ENCODE measurements around the gene AQP4. TPM values are rescaled to one million over a fixed set of nuclear protein-coding genes. Genes with fewer than 3 reads are reported as not detected.

The AQP4 gene, protein sequence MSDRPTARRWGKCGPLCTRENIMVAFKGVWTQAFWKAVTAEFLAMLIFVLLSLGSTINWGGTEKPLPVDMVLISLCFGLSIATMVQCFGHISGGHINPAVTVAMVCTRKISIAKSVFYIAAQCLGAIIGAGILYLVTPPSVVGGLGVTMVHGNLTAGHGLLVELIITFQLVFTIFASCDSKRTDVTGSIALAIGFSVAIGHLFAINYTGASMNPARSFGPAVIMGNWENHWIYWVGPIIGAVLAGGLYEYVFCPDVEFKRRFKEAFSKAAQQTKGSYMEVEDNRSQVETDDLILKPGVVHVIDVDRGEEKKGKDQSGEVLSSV
- polyA plus RNA-seq (2012; ENCODE audit: insufficient read depth, insufficient read length) = not detected

DNA sequence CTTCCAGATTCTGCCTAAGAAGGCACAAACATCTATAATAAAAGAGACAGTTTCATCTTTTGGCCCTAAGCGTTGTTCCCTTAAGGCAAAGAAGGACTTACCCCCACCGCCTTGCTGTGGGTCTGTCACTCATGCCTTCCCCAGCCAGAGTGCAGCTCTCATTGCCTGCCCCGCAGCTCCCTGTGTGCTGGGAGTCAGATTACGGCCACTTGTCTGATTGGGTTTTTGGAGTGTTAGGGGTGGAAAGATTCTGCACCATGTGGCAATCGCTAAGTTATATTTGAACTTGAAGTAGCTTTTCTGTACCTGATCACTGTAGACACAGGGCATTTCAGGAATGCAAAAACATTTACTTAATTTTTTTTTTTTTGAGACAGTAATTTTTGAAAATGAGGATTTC, at the start of gene AQP4:
Gene AQP4 (minus strand): TSS at position 151 of the 400 bp plus-strand sequence. CDS start 18 bp downstream, at position 133.
- DNase-seq (ENCODE audit: low read depth, low spot score) = no peak
- H3K4me3 ChIP-seq (ENCODE audit: low read length) = no peak within 1 kb of the TSS

DNA sequence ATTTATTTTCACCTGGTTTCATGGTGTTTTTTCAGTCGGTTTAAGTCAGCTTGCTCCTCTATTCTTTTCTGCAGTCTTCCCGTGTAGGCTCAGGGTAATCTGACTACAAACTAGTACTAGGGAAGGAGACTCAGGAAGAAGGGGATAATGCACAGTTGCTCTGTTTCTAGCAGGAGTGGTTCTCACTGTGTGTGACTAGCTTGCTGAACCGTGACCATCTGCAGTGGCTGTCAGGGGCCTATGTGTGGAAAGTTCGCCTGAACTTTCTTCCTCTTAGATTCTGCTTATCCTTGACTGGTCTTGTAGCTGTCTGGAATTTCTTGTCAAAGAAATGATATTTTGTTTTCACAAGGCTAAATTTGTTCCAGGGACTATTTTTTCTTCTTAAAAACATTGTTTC, 46.3 kb upstream of the AQP4 start:
- H3K4me3 ChIP-seq (ENCODE audit: low read length) = no peak overlapping the region
- no peak for DNase-seq (ENCODE audit: low read depth, low spot score)

DNA sequence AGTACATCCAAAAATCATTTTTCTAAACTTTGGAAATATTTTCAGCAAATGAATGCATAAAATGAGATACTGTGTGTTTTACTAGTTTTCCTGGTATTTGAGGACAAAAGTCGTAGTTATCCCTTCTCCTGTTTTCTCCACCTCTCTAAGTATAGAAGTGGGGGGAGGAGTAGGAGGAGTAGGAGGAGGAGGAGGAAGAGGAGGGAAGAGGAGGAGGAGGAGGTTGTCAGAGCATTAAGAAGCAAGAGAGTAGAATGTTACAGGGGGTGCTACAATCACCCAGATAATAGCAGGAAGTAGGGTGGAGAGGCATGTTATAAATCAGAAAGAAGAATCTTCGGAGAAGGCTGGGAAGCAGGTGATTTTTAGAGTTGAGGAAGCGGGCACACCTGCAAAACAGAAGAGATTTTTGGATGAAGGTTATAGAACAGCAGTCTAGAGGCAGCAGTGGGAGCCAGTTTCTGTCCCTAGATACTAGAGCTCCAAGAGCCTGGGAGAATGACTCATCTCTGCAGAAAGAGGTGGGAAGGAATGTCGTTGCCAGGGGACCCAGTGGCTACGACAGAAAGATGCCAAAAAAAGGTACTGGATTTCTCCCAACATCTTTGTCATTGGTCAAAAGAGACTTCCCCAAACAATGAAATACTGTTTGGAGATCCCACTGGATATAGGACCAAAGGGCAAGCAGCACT, 44.2 kb upstream of the AQP4 start:
- no peak overlapping the region for H3K4me3 ChIP-seq (ENCODE audit: low read length)
- no peak for DNase-seq (ENCODE audit: low read depth, low spot score)

DNA sequence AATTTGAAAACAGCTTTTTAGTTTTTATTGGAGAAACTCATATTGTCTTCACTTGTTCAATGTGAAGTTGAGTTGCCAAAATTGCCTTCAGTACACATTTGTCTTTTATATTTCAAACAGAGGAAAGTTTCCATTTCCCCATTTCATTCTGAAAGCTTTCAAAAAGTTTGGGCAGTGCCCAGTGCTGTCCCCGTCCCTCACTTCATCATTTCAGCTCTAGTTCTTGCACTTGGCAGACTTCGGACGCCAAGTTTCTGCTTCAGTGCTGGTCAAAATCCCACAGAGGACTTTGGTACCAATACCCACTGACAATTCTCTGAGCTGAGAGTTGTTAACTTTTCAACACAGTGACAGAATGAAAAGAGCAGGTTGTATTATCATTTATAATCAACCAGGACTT, 43.4 kb upstream of the AQP4 start:
- no peak for DNase-seq (ENCODE audit: low read depth, low spot score)
- H3K4me3 ChIP-seq (ENCODE audit: low read length) = no peak overlapping the region

DNA sequence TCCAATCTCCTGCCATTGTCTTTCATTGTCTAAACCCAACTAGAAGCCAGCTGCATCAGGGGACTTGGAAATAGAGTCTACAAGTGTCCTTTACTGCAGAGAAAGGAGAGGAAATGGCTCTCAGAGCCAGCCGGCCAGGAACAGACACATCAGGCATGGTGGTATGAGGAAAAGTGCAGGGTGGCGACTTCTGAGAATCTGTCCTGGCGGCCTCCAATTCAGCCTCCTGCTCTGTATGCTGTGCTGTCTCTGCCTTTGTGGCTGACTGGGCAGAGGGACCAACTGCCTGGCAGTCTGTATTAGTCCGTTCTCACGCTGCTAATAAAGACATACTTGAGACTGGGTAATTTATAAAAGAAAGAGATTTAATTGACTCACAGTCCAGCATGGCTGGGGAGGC, 36.8 kb upstream of the AQP4 start:
- no peak overlapping the region for H3K4me3 ChIP-seq (ENCODE audit: low read length)
- DNase-seq (ENCODE audit: low read depth, low spot score) = no peak

DNA sequence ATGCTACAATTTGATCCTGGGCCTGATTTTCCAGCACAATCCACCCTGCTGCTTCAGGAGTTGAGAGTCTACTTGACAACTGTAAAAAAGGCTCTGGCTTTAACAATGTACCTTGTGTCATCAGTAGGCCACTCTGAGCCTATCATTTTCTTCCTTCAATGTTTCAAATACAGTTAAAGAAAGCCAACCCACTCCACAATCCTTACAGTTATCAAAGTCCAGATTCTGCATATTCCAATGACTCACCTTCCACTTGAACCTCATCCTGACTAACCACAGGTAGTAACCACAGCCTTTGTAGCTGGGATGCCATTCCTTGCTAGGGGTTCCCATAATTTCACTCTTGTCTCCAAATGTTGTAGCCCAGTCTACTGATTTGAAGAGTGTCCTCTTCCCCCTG, 35.5 kb upstream of the AQP4 start:
- H3K4me3 ChIP-seq (ENCODE audit: low read length) = no peak overlapping the region
- no peak for DNase-seq (ENCODE audit: low read depth, low spot score)

DNA sequence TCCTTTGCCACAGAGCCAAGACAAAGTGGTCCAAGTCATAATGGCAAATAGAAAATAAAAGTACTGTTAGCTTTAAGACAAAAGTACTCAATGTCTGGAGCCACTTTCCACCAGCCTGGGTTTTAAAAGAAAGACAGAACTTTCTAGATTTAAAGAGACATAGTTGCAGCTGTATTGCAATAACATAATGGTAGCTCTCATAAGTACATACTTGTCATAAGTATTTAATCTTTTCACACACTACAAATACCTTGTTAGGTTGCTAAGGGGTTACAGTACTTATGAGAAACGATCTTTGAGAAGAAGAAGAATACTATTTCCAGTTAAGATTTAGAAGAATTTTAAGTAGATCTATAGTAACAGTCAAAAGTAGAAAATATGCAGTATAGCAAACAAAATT, 28.9 kb upstream of the AQP4 start:
- H3K4me3 ChIP-seq (ENCODE audit: low read length) = no peak overlapping the region

DNA sequence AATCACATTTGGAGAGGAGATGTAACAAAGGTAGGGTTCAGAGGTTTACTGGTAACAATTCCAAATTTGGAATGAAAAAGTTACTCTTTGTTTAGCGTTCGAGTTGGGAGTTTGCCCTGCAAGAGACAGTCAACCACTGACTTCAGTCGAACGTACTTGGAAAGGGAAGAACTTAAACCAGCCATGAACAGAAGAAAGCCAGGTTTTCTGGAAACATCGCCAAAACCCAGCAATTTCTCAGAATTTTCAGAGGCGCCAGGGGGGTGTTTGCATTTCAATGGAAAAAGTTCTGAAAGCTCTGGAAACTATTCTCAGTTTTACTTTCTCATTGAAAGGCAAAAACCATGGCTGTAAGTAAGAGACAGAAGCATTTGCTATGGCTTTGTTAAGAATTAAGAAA, 28.5 kb upstream of the AQP4 start:
- no peak for DNase-seq (ENCODE audit: low read depth, low spot score)
- no peak overlapping the region for H3K4me3 ChIP-seq (ENCODE audit: low read length)

More for the DNA sequence above, 28.9 kb upstream of the AQP4 start:
- DNase-seq (ENCODE audit: low read depth, low spot score) = no peak

DNA sequence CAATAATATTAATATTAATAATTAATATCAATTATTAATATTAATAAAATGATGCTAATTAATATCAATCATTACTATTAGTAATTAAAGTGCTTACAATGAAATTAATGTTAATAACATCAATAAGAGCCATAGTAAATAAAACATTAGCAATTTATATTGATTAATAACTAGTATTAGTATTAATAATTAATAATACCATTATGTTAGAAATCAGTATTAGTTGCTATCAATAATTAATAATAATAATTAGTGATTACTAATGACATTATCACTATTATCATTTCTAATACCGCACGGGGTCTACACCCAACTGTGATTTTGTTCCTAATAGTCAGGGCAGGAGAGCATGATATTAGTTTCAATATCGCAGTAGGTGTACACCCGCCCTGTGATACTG, 22.8 kb upstream of the AQP4 start:
- DNase-seq (ENCODE audit: low read depth, low spot score) = no peak
- H3K4me3 ChIP-seq (ENCODE audit: low read length) = no peak overlapping the region

DNA sequence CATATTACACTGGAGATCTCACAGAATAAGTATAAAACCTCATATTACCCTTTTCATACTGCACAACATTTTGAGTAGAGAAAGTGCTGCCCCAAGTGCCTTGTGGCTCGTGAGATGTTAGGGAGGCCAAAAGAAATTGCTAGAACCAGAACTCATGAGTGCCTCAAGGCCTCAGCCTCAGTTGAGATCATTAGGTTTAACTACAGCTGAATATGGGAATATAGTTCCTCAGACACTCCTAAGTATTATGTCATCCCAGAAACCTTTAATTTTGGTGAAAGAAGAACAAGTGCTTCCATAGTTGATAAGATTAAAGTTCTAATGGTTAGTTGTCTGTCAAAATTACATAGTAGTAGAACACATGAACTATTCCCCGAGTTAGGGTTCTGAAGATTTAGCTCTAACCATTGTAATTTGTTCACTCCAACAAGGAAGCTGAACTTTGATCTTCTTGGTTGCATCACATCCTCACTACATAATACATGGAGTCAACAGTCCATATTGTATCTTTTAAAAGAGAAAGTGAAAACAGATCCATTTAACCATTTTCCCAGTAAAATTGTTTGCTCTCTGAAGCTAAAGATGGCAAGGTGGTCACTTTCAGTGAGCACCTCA, 9.6 kb upstream of the AQP4 start:
- H3K4me3 ChIP-seq (ENCODE audit: low read length) = no peak overlapping the region
- no peak for DNase-seq (ENCODE audit: low read depth, low spot score)

DNA sequence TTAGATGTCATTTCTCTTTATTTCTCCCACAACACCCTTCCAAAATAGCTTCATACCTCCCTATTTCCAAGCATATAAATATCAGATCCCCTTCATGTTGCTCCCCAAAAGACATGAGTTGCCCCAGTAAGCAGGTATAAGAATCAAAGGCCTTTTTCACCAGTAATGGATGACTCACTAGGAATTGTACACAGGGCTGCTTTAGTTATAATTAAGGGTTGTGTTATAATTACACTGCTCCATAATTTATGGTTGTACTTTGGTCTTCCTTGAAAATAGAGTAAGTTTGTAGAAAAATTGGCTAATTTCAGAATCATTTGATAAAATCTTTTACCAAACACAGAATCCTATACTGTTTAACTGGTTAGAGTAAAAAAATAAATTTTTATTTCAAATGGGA, 8.8 kb upstream of the AQP4 start:
- no peak for DNase-seq (ENCODE audit: low read depth, low spot score)
- no peak overlapping the region for H3K4me3 ChIP-seq (ENCODE audit: low read length)

DNA sequence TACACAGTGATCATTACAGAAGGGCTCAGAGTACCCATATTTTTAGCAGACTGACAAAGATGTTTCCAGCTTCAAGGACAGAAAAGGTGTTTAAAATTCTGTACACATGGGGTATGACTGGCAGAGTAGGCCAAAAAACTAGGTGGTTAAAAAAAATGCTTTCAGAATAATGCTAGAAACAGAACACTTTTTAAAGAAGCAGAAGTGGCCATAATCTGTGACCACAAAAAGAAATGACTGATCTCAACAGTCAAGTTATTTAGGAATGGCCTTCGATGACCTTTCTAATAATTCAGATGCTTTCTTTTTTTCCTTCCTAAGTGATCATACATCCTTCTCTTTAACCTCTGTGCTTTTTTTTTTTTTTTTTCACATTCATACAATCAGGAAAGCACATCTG, 4.1 kb upstream of the AQP4 start:
- no peak for DNase-seq (ENCODE audit: low read depth, low spot score)
- no peak overlapping the region for H3K4me3 ChIP-seq (ENCODE audit: low read length)

DNA sequence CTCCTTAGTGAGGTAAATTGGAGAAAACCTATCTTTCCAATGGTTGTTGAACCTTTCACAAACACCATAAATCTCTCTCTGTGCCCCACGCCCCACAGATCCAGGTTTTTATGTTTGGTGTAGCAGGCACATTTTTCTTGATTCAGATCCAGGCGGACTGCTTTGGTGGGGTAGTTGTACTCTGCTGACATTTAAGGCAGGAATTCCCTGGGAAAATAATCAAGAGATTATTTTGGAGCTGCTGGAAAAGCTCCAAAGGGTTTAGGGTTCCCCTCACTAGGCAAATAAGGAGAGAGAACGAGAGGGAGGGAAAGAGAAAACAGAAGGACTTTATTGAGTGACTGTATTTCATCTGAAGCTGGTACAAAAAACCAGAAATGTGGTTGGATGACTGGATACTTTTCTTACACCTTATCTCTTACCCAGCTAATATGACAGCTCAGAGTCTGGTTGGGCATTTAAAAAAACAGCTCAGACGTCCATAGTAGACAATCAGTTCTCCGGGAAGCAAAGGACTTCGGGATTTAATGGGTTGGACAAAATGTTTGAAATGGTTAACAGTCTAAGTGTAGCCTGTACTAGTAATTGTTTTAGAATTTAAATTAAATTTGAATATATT, 3.6 kb upstream of the AQP4 start:
- no peak overlapping the region for H3K4me3 ChIP-seq (ENCODE audit: low read length)
- no peak for DNase-seq (ENCODE audit: low read depth, low spot score)

DNA sequence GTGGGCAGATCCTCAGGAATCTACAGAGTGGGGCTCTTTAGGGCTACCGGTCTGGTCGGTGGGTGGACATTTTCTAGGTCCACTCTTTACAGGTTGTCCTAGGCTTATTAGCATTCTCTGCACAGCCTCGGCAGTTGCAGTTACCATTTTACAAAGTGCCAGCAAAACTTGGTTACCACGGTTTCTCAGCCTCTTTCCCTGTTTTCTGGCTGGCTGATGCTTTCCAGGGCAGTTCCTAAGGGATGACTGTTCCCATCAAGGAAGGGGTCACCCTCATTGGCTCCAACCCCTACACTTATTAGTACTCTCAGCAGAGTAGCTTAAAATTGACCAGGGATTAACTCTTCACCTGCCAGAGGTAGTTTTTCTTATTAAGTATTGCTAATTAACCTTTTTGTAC, 2.0 kb upstream of the AQP4 start:
- DNase-seq (ENCODE audit: low read depth, low spot score) = no peak
- no peak overlapping the region for H3K4me3 ChIP-seq (ENCODE audit: low read length)

DNA sequence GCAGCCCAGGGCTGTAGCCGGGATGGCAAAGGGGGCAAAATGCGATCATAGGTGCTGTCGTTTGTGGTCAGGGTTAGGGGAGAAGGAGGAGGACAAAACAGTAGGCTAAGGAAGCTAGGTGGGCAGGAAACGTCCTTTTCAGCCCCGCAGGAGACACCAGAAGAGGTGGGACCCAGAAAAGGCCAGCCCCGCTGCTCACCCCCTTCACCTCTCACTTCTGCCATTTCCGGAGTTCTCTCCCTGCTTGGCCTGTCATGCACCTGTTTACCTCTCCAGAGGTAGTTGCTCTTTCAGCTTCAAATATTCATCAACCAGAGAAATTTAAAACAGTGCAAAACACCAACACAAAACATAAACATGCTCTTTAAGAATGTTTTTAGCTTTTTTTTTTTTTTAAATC, 849 bp downstream of the AQP4 start:
- no peak for DNase-seq (ENCODE audit: low read depth, low spot score)
- no peak overlapping the region for H3K4me3 ChIP-seq (ENCODE audit: low read length)

DNA sequence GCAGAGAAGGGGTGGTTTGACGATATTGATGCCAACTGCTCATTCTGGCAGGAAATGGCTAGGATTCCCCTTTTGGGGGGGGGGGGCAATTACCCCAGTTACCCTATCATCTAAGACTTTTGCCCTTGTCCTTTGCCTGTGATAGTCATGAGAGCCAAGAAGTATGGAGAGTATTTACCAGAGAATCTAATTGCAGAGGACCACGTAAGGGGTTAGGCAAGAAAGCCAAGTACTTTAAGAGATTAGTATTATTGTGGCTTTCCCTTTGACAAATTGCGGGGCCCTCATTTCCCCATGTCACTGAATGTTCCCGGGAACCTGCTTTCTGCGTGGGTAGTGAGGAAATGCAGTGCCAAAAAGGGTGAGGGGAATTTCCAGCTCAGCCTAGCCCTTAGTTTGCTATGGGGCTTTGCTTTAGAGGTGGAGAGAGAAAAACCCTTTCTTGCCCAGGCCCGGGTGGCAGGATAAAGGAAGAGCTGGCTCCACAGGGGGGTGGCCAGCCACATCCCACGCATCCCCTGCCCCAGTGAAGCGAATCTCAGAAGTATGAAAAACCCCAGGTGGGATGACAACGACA, 1.5 kb downstream of the AQP4 start:
- no peak for DNase-seq (ENCODE audit: low read depth, low spot score)
- H3K4me3 ChIP-seq (ENCODE audit: low read length) = no peak overlapping the region

DNA sequence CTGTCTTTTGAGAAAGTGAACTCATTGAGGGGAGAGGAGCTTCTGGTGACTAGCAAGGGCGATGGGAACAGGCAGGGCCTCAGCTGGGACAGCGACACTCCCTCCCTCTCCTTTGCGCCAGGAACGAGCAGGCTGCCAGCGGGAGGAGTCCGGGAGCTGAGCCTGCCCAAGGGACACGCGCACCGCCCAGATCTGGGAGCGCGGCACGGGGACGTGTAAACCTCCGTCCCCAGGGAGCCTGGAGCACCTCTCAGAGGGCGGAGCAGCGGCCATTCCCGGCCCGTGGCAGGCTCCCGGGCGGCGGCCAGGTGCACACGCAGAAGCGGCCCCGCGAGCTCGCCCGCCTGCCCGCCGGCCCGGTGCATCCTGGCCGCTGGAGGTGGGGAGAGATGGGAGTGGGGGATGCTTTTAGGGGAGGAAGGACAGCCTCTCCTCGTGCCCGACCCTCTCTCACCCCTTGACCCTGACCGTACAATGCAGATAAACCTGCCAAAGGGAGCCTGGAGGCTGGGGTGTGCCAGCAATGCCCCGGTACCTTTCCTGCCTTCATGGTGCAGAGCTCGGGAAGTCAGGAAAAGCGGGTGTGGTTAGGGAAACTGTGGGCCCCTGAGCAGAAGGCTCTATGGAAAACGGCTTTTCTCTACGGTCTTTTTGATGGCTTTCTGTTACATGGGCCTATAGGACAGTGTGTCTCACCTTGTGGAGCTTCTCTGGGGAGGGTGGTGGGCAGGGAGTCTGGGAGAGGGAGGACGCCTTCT, 2.2 kb downstream of the AQP4 start:
- no peak overlapping the region for H3K4me3 ChIP-seq (ENCODE audit: low read length)
- DNase-seq (ENCODE audit: low read depth, low spot score) = no peak

DNA sequence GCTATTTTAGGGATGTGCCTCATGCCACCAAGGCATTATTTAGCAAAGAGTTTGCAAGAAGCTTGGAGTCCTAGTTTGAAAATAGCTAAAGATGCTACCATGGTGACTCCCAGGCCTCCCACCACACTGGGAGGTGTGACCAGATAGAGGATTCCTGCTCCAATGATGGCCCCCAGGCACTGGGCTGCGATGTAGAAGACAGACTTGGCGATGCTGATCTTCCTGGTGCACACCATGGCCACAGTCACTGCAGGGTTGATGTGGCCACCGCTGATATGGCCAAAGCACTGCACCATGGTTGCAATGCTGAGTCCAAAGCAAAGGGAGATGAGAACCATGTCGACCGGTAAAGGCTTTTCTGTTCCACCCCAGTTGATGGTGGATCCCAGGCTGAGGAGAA, 3.4 kb downstream of the AQP4 start:
- no peak for DNase-seq (ENCODE audit: low read depth, low spot score)

DNA sequence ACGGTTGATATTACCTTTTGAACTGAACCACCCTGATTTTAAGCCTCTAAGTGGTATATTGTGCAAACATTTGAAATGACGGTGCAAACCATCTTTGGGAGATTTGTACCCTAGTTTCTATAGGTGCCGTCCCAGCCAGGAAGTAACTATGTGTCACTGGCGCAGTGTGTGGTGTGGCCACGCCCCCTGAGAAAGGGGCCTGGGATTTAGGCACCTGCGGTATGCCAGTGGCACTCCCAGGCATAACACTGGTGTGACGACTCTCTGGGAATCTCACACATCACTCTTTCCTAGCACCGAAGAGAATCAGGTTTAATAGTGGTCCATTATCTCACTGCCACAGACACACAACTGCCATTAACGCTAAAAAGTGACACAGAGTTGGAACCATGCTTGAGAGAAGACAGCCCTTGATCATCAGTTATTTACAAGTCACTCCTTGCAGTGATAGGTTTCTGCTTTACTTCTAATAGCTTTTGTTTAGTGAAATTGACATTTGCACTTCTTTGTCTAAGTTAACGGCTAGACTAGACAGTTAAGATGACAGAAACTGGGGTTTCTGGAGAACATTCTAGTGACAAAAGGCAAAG, 11.1 kb downstream of the AQP4 start:
- no peak for DNase-seq (ENCODE audit: low read depth, low spot score)

More for the DNA sequence above, 3.4 kb downstream of the AQP4 start:
- no peak overlapping the region for H3K4me3 ChIP-seq (ENCODE audit: low read length)

More for the DNA sequence above, 11.1 kb downstream of the AQP4 start:
- no peak overlapping the region for H3K4me3 ChIP-seq (ENCODE audit: low read length)
